HepG2 (cell line): ENCODE measurements around the gene SCP2. TPM values are rescaled to one million over a fixed set of nuclear protein-coding genes. Genes with fewer than 3 reads are reported as not detected.

Source experiments
- FOSL2 ChIP-seq: sonication (generic); formaldehyde crosslinking; IDR thresholded peaks from 2 replicates; pipeline ENCODE4 v1.4.0; 2020; ENCODE audit warnings: missing genetic modification reagents
- GABPA ChIP-seq, 2 experiments: IDR thresholded peaks; 2 replicates each; pipeline ENCODE4 v1.6.1; 2011 to 2016; ENCODE audit warnings: low read depth in 2 of 2, low read length in 1 of 2, missing biosample characterization in 1 of 2, missing genetic modification characterization in 1 of 2
- KDM6A ChIP-seq: IDR thresholded peaks from 2 replicates; pipeline ENCODE4 v1.6.1; 2016; ENCODE audit warnings: low read depth
- RBAK ChIP-seq: sonication (generic); formaldehyde crosslinking; IDR thresholded peaks from 2 replicates; pipeline ENCODE4 v1.5.1; 2020; ENCODE audit warnings: mild to moderate bottlenecking, missing genetic modification reagents
- SRSF4 ChIP-seq: fragments of 200-400 bp; formaldehyde crosslinking; IDR thresholded peaks from one replicate; pipeline ENCODE4 v1.6.1; 2018; ENCODE audit warnings: mild to moderate bottlenecking, low read depth, low read length, moderate library complexity; ENCODE audit not compliant: poor library complexity, severe bottlenecking
- STAG1 ChIP-seq: sonication (generic); formaldehyde crosslinking; IDR thresholded peaks from 2 replicates; pipeline ENCODE4 v1.4.0; 2020; ENCODE audit warnings: missing genetic modification reagents
- TGIF2 ChIP-seq: IDR thresholded peaks from 2 replicates; pipeline ENCODE4 v1.6.1; 2016; ENCODE audit warnings: control low read depth, missing compliant biosample characterization
- ZFP36 ChIP-seq: fragments of 150-350 bp; IDR thresholded peaks from 2 replicates; pipeline ENCODE4 v1.6.1; 2018; ENCODE audit warnings: borderline replicate concordance, low read length, low read depth; ENCODE audit not compliant: partially characterized antibody
- ZNF24 ChIP-seq: fragments of 450-650 bp; IDR thresholded peaks from 2 replicates; pipeline ENCODE4 v1.6.1; 2017; ENCODE audit warnings: antibody characterized with exemption, mild to moderate bottlenecking
- ZNF343 ChIP-seq: sonication (generic); formaldehyde crosslinking; IDR thresholded peaks from 2 replicates; pipeline ENCODE4 v1.4.0; 2020; ENCODE audit warnings: mild to moderate bottlenecking, missing genetic modification reagents
- ZNF460 ChIP-seq: sonication (generic); formaldehyde crosslinking; IDR thresholded peaks from 2 replicates; pipeline ENCODE4 v1.5.1; 2020; ENCODE audit warnings: missing genetic modification reagents, mild to moderate bottlenecking, borderline replicate concordance
- ZNF530 ChIP-seq: sonication (generic); formaldehyde crosslinking; IDR thresholded peaks from 2 replicates; pipeline ENCODE4 v1.5.0; 2020; ENCODE audit warnings: low read depth, mild to moderate bottlenecking, missing genetic modification reagents
- ZNF543 ChIP-seq: sonication (generic); formaldehyde crosslinking; IDR thresholded peaks from 2 replicates; pipeline ENCODE4 v1.4.0; 2020; ENCODE audit warnings: mild to moderate bottlenecking, missing genetic modification reagents
- ZNF547 ChIP-seq: sonication (generic); formaldehyde crosslinking; IDR thresholded peaks from 2 replicates; pipeline ENCODE4 v1.5.1; 2020; ENCODE audit warnings: mild to moderate bottlenecking, missing genetic modification reagents
- ZNF724P ChIP-seq: sonication (generic); formaldehyde crosslinking; IDR thresholded peaks from 2 replicates; pipeline ENCODE4 v1.8.0; 2022; ENCODE audit warnings: missing genetic modification reagents, borderline replicate concordance
- polyA plus RNA-seq, 8 experiments: library from polyadenylated mRNA; depleted of rRNA in 3 of 8; stranded (reverse) in 7 of 8; unstranded in 1 of 8; fragments of >200 nt; fragmentation: Illumina TruSeq in 4 of 8; extraction: Trizol in 4 of 8; gene quantifications; 2 replicates each; pipeline versions ENCODE4 v1.2.1 to v1.2.3, GENCODE V29; 2011 to 2016; ENCODE audit warnings: low read depth in 4 of 8, missing spikeins in 1 of 8, mixed read lengths in 1 of 8; ENCODE audit not compliant: insufficient read depth in 1 of 8
- total RNA-seq, 5 experiments: library from RNA; depleted of rRNA; stranded (reverse); fragments of >200 nt; fragmentation: Illumina TruSeq; extraction: Trizol; gene quantifications; 2 replicates each; pipeline ENCODE4 v1.2.3, GENCODE V29; 2016; ENCODE audit warnings: low read depth in 1 of 5
- TF ChIP-seq, protein P1 (sequence below): sonication (generic); formaldehyde crosslinking; IDR thresholded peaks from 2 replicates; pipeline ENCODE4 v1.8.0; 2022; ENCODE audit warnings: missing genetic modification reagents, mild to moderate bottlenecking, inconsistent platforms, borderline replicate concordance
- TF ChIP-seq, protein P2 (sequence below): fragments of 450-650 bp; IDR thresholded peaks from 2 replicates; pipeline ENCODE4 v1.6.1; 2017; ENCODE audit warnings: mild to moderate bottlenecking
- TF ChIP-seq, protein P3 (sequence below): sonication (generic); formaldehyde crosslinking; IDR thresholded peaks from 2 replicates; pipeline ENCODE4 v1.4.0; 2020; ENCODE audit warnings: missing genetic modification reagents
- TF ChIP-seq, protein P4 (sequence below): sonication (generic); formaldehyde crosslinking; conservative IDR thresholded peaks from 2 replicates; pipeline ENCODE4 v1.8.0; 2022; ENCODE audit warnings: mild to moderate bottlenecking, moderate library complexity, missing genetic modification reagents
- TF ChIP-seq, protein P5 (sequence below): IDR thresholded peaks from 2 replicates; pipeline ENCODE4 v1.6.1; 2012; ENCODE audit warnings: inconsistent platforms
- TF ChIP-seq, protein P6 (sequence below): sonication (generic); formaldehyde crosslinking; IDR thresholded peaks from 2 replicates; pipeline ENCODE4 v1.5.1; 2020; ENCODE audit warnings: missing genetic modification reagents, mild to moderate bottlenecking, borderline replicate concordance

The SCP2 gene
- total and polyA plus RNA-seq, 2 of the 13 experiments (the other 11 are each of a cell fraction or from before 2014, with no cell fraction given) = 59.0 to 133 TPM

DNA sequence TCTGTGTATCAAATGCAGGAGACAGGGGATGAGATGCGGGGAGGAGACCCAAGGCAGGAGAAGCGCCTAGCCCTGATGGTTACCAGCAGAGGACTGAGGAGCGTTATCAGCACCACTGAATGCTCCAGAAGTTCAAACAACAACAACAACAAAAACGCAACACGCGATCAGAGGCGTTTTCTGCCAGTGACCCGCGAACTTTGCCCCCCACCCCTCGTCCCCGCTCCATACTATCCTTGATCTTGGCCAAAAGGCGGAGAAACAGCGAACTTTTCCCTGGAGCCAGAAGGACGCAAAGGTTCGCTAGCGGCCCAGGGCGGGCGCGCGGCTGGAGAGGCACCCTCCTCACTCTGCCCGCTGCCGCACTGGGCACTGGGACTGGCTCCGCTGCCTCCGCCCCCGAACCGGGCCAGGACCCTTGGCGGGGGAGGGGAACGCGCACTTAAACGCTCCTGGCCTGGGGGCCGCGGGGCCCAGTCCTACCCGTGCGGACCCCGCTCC is 6.2 kb upstream of the SCP2 start (continued):
- TF ChIP-seq, protein P1, sequence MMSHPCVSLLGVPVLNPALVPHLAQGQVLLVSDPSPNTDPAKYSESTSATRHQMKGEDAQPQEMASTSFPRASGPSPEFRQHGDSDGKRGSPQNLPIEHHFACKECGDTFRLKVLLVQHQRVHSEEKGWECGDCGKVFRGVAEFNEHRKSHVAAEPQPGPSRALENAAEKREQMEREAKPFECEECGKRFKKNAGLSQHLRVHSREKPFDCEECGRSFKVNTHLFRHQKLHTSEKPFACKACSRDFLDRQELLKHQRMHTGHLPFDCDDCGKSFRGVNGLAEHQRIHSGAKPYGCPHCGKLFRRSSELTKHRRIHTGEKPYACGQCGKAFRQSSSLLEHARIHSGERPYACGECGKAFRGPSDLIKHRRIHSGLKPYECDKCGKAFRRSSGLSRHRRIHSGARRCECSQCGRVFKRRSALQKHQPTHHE (CRISPR knock-in tag) = no peak
- TF ChIP-seq KDM6A (CRISPR knock-in tag) = no peak
- TF ChIP-seq ZNF543 (CRISPR knock-in tag) = no peak
- no peak for TF ChIP-seq FOSL2 (CRISPR knock-in tag)
- TF ChIP-seq, protein P2, sequence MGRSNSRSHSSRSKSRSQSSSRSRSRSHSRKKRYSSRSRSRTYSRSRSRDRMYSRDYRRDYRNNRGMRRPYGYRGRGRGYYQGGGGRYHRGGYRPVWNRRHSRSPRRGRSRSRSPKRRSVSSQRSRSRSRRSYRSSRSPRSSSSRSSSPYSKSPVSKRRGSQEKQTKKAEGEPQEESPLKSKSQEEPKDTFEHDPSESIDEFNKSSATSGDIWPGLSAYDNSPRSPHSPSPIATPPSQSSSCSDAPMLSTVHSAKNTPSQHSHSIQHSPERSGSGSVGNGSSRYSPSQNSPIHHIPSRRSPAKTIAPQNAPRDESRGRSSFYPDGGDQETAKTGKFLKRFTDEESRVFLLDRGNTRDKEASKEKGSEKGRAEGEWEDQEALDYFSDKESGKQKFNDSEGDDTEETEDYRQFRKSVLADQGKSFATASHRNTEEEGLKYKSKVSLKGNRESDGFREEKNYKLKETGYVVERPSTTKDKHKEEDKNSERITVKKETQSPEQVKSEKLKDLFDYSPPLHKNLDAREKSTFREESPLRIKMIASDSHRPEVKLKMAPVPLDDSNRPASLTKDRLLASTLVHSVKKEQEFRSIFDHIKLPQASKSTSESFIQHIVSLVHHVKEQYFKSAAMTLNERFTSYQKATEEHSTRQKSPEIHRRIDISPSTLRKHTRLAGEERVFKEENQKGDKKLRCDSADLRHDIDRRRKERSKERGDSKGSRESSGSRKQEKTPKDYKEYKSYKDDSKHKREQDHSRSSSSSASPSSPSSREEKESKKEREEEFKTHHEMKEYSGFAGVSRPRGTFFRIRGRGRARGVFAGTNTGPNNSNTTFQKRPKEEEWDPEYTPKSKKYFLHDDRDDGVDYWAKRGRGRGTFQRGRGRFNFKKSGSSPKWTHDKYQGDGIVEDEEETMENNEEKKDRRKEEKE = no peak
- no peak for TF ChIP-seq ZNF530 (CRISPR knock-in tag)
- no peak for TF ChIP-seq TGIF2 (CRISPR knock-in tag)
- no peak for TF ChIP-seq ZNF724P (CRISPR knock-in tag)
- no peak for TF ChIP-seq ZFP36
- no peak for TF ChIP-seq ZNF460 (CRISPR knock-in tag)
- TF ChIP-seq, protein P3, sequence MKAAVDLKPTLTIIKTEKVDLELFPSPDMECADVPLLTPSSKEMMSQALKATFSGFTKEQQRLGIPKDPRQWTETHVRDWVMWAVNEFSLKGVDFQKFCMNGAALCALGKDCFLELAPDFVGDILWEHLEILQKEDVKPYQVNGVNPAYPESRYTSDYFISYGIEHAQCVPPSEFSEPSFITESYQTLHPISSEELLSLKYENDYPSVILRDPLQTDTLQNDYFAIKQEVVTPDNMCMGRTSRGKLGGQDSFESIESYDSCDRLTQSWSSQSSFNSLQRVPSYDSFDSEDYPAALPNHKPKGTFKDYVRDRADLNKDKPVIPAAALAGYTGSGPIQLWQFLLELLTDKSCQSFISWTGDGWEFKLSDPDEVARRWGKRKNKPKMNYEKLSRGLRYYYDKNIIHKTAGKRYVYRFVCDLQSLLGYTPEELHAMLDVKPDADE (CRISPR knock-in tag) = 0 out of 2 replicates have a peak, but pooled peaks have one; percentile 18
- no peak for TF ChIP-seq SRSF4
- TF ChIP-seq, protein P4, sequence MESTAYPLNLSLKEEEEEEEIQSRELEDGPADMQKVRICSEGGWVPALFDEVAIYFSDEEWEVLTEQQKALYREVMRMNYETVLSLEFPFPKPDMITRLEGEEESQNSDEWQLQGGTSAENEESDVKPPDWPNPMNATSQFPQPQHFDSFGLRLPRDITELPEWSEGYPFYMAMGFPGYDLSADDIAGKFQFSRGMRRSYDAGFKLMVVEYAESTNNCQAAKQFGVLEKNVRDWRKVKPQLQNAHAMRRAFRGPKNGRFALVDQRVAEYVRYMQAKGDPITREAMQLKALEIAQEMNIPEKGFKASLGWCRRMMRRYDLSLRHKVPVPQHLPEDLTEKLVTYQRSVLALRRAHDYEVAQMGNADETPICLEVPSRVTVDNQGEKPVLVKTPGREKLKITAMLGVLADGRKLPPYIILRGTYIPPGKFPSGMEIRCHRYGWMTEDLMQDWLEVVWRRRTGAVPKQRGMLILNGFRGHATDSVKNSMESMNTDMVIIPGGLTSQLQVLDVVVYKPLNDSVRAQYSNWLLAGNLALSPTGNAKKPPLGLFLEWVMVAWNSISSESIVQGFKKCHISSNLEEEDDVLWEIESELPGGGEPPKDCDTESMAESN (CRISPR knock-in tag) = 0 out of 2 replicates have a peak, but pooled peaks have one; percentile 16
- TF ChIP-seq, protein P5, sequence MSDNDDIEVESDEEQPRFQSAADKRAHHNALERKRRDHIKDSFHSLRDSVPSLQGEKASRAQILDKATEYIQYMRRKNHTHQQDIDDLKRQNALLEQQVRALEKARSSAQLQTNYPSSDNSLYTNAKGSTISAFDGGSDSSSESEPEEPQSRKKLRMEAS = no peak; the same call in none of the 2 replicates
- TF ChIP-seq STAG1 = no peak
- TF ChIP-seq ZNF547 (CRISPR knock-in tag) = no peak
- TF ChIP-seq ZNF343 (CRISPR knock-in tag) = no peak
- TF ChIP-seq RBAK = no peak
- TF ChIP-seq GABPA (IDR thresholded peaks at IDR 0.05; ENCODE audit: low read depth, low read length) = no peak
- TF ChIP-seq GABPA (CRISPR knock-in tag; IDR thresholded peaks at IDR 0.05; ENCODE audit: low read depth) = no peak
- TF ChIP-seq, protein P6, sequence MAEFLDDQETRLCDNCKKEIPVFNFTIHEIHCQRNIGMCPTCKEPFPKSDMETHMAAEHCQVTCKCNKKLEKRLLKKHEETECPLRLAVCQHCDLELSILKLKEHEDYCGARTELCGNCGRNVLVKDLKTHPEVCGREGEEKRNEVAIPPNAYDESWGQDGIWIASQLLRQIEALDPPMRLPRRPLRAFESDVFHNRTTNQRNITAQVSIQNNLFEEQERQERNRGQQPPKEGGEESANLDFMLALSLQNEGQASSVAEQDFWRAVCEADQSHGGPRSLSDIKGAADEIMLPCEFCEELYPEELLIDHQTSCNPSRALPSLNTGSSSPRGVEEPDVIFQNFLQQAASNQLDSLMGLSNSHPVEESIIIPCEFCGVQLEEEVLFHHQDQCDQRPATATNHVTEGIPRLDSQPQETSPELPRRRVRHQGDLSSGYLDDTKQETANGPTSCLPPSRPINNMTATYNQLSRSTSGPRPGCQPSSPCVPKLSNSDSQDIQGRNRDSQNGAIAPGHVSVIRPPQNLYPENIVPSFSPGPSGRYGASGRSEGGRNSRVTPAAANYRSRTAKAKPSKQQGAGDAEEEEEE = no peak
- TF ChIP-seq ZNF24 = no peak
